GM18526 (cell line): ENCODE results near the gene ODAD3.
A peak's percentile ranks its signal among the peaks of the same experiment; 100 is the strongest.

ENCODE experiments used
- POLR2A ChIP-seq: IDR thresholded peaks from 3 replicates; pipeline ENCODE4 v1.6.1; 2011; ENCODE audit not compliant: insufficient read length; ENCODE audit errors: extremely low read depth

ODAD3 gene

GRCh38 chr19:11399667-11400066 lies 35.3 kb downstream of the ODAD3 start:
- no peak for TF ChIP-seq POLR2A

- no peak for TF ChIP-seq POLR2A
Measured at GRCh38 chr19:11397089-11397610, 37.8 kb downstream of the ODAD3 start.

- no peak for TF ChIP-seq POLR2A
Measured at GRCh38 chr19:11390933-11391680, 43.8 kb downstream of the ODAD3 start.

GRCh38 chr19:11390359-11390758 lies 44.6 kb downstream of the ODAD3 start:
- no peak for TF ChIP-seq POLR2A

GRCh38 chr19:11387162-11388034 lies 47.5 kb downstream of the ODAD3 start:
- TF ChIP-seq POLR2A = no peak

GRCh38 chr19:11384778-11385129 lies 50.2 kb downstream of the ODAD3 start:
- no peak for TF ChIP-seq POLR2A

- TF ChIP-seq POLR2A = no peak
Measured at GRCh38 chr19:11383706-11384048, 51.2 kb downstream of the ODAD3 start.

- no peak for TF ChIP-seq POLR2A
Measured at GRCh38 chr19:11382898-11383705, 51.8 kb downstream of the ODAD3 start.

GRCh38 chr19:11380653-11381537 lies 54.0 kb downstream of the ODAD3 start:
- TF ChIP-seq POLR2A = peak; percentile 92

- no peak for TF ChIP-seq POLR2A
Measured at GRCh38 chr19:11379857-11380350, 55.0 kb downstream of the ODAD3 start.

- TF ChIP-seq POLR2A = no peak
Measured at GRCh38 chr19:11378319-11379189, 56.4 kb downstream of the ODAD3 start.

GRCh38 chr19:11377756-11378155 lies 57.2 kb downstream of the ODAD3 start:
- TF ChIP-seq POLR2A = no peak

- no peak for TF ChIP-seq POLR2A
Measured at GRCh38 chr19:11377237-11377636, 57.7 kb downstream of the ODAD3 start.
